Measurements from ENCODE around the gene FRAS1. TPM values are rescaled to one million over a fixed set of nuclear protein-coding genes. Genes with fewer than 3 reads are reported as not detected.

Gene FRAS1
- total RNA-seq, 1 experiment from 2014 or later = 3.4 TPM

DNA sequence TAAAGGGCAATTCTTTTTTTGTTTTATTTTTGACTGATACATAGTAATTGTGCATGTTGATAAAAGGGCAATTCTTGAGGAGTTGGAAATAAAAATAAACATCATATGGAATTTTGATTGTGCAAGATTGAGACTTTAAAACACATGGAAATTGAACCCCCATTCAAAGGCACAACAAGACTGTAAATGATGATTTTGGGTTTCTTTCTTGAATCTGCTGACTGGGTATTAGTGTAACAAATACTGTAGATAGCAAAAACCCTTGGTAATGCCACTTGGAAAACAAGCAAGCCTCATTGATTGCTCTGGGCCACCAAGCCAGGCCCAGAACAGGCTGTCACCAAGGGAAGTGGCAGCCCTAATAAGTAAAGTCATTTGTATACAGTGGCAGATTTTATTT, 421.4 kb downstream of the FRAS1 start:
- Histone ChIP-seq H3K4me2 (ENCODE audit: low read length) (no peak overlapping the region), H2AFZ (ENCODE audit: low read length) (no peak overlapping the region), H3K9me3 (ENCODE audit: low read length) (no peaks in the 10 kb centered on the region), H3K27me3 (ENCODE audit: low read length) (no peaks in the 10 kb centered on the region), H3K27ac (ENCODE audit: low read length) (no peak overlapping the region), H3K9ac (ENCODE audit: low read length) (no peak overlapping the region), H3K4me1 (ENCODE audit: insufficient read depth, low read length) (no peaks in the 10 kb centered on the region; the same call in 1 of the 2 replicates), H3K4me3 (ENCODE audit: low read length) (no peak overlapping the region), H4K20me1 (ENCODE audit: low read length) (no peaks in the 10 kb centered on the region), H3K79me2 (ENCODE audit: low read length) (no peaks in the 10 kb centered on the region), H3K9me2 (replicated peaks; ENCODE audit: low read length) (no peaks in the 10 kb centered on the region), H3F3A (ENCODE audit: low read length, unreplicated experiment) (no peaks in the 10 kb centered on the region), H3K36me3 (ENCODE audit: low read depth, low read length) (no peaks in the 10 kb centered on the region)
- DNase-seq (no peak), ATAC-seq (no peak)
- POLR2A ChIA-PET (ENCODE audit: unreplicated experiment) = no interaction called here
- BruUV-seq (replicated peaks) = no TSS peak
- TF ChIP-seq, protein P1, sequence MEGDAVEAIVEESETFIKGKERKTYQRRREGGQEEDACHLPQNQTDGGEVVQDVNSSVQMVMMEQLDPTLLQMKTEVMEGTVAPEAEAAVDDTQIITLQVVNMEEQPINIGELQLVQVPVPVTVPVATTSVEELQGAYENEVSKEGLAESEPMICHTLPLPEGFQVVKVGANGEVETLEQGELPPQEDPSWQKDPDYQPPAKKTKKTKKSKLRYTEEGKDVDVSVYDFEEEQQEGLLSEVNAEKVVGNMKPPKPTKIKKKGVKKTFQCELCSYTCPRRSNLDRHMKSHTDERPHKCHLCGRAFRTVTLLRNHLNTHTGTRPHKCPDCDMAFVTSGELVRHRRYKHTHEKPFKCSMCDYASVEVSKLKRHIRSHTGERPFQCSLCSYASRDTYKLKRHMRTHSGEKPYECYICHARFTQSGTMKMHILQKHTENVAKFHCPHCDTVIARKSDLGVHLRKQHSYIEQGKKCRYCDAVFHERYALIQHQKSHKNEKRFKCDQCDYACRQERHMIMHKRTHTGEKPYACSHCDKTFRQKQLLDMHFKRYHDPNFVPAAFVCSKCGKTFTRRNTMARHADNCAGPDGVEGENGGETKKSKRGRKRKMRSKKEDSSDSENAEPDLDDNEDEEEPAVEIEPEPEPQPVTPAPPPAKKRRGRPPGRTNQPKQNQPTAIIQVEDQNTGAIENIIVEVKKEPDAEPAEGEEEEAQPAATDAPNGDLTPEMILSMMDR (conservative IDR thresholded peaks at IDR 0.05; ENCODE audit: low read depth, low read length) = no peak
- TF ChIP-seq EZH2phosphoT487 (IDR thresholded peaks at IDR 0.05; ENCODE audit: borderline replicate concordance, low read length) = no peak
- no peak for TF ChIP-seq EZH2 (IDR thresholded peaks at IDR 0.05; ENCODE audit: low read length, unreplicated experiment)
- intact Hi-C loops (cut with micrococcal nuclease) = no loop called here
- CTCF ChIA-PET = no interaction called here

DNA sequence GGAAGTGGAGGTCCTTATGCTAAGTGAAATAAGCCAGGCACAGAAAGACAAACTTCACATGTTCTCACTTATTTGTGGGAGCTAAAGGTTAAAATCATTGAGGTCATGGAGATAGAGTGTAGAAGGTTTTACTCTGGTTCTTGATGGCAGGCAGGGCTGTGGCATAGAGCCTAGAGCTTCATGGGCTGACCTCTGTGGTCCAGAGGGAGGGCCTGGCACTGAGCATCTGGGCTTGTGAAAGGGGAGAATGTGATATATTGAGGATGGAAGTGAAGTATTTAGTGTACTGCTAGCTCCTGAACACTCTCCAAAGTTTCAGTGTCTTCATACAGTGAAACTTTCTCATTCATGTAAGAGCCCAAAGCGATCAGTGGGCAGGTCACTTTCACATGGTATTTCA, 423.2 kb downstream of the FRAS1 start:
- intact Hi-C loops (cut with micrococcal nuclease) = no loop called here
- H3K9ac ChIP-seq (ENCODE audit: low read length) = no peak overlapping the region
- DNase-seq = no peak
- ChIA-PET CTCF (no interaction called here), POLR2A (ENCODE audit: unreplicated experiment) (no interaction called here)
- H3K4me1 ChIP-seq (ENCODE audit: insufficient read depth, low read length) = no peaks in the 10 kb centered on the region; the same call in 1 of the 2 replicates
- TF ChIP-seq, protein P1 (conservative IDR thresholded peaks at IDR 0.05; ENCODE audit: low read depth, low read length) = no peak
- no peak for TF ChIP-seq EZH2 (IDR thresholded peaks at IDR 0.05; ENCODE audit: low read length, unreplicated experiment)
- no peak for TF ChIP-seq EZH2phosphoT487 (IDR thresholded peaks at IDR 0.05; ENCODE audit: borderline replicate concordance, low read length)
- no TSS peak for BruUV-seq (replicated peaks)
- H3K27me3 ChIP-seq (ENCODE audit: low read length) = no peaks in the 10 kb centered on the region
- no peak overlapping the region for H3K4me2 ChIP-seq (ENCODE audit: low read length)
- no peaks in the 10 kb centered on the region for H3K36me3 ChIP-seq (ENCODE audit: low read depth, low read length)
- H2AFZ ChIP-seq (ENCODE audit: low read length) = no peak overlapping the region
- H3F3A ChIP-seq (ENCODE audit: low read length, unreplicated experiment) = no peaks in the 10 kb centered on the region
- no peak for ATAC-seq
- no peaks in the 10 kb centered on the region for H3K9me3 ChIP-seq (ENCODE audit: low read length)
- H3K27ac ChIP-seq (ENCODE audit: low read length) = no peak overlapping the region
- H3K4me3 ChIP-seq (ENCODE audit: low read length) = no peak overlapping the region
- H4K20me1 ChIP-seq (ENCODE audit: low read length) = no peaks in the 10 kb centered on the region
- no peaks in the 10 kb centered on the region for H3K79me2 ChIP-seq (ENCODE audit: low read length)
- no peaks in the 10 kb centered on the region for H3K9me2 ChIP-seq (replicated peaks; ENCODE audit: low read length)

DNA sequence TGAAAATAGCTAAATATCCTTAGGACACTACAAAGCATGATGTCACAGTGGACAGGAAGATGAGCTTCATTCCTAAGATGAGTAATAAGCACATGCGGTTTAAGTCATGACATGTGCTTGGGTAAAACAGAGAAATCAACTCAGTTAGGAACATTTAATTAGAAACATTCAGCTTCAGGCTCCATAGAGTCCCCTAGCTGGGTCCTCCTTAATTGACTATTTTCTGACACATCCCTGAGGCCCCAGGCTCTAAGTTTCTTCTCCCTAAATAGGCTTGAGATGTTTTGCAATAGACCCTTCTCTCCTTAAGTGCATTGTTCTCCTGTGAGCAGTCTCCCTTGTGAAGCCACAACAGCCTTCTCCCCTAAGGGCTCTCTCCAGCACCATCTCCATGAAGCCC, 424.1 kb downstream of the FRAS1 start:
- no peak overlapping the region for H3K4me3 ChIP-seq (ENCODE audit: low read length)
- no peaks in the 10 kb centered on the region; the same call in 1 of the 2 replicates for H3K4me1 ChIP-seq (ENCODE audit: insufficient read depth, low read length)
- no peaks in the 10 kb centered on the region for H4K20me1 ChIP-seq (ENCODE audit: low read length)
- no TSS peak for BruUV-seq (replicated peaks)
- no peak overlapping the region for H2AFZ ChIP-seq (ENCODE audit: low read length)
- intact Hi-C loops (cut with micrococcal nuclease) = no loop called here
- TF ChIP-seq EZH2 (IDR thresholded peaks at IDR 0.05; ENCODE audit: low read length, unreplicated experiment) (no peak), EZH2phosphoT487 (IDR thresholded peaks at IDR 0.05; ENCODE audit: borderline replicate concordance, low read length) (no peak)
- TF ChIP-seq, protein P1 (conservative IDR thresholded peaks at IDR 0.05; ENCODE audit: low read depth, low read length) = no peak
- no peak for DNase-seq
- no peaks in the 10 kb centered on the region for H3K9me2 ChIP-seq (replicated peaks; ENCODE audit: low read length)
- no peak overlapping the region for H3K4me2 ChIP-seq (ENCODE audit: low read length)
- no peaks in the 10 kb centered on the region for H3F3A ChIP-seq (ENCODE audit: low read length, unreplicated experiment)
- ATAC-seq = no peak
- ChIA-PET POLR2A (ENCODE audit: unreplicated experiment) (no interaction called here), CTCF (no interaction called here)
- H3K36me3 ChIP-seq (ENCODE audit: low read depth, low read length) = no peaks in the 10 kb centered on the region
- no peaks in the 10 kb centered on the region for H3K27me3 ChIP-seq (ENCODE audit: low read length)
- no peaks in the 10 kb centered on the region for H3K79me2 ChIP-seq (ENCODE audit: low read length)
- no peak overlapping the region for H3K9ac ChIP-seq (ENCODE audit: low read length)
- H3K27ac ChIP-seq (ENCODE audit: low read length) = no peak overlapping the region
- H3K9me3 ChIP-seq (ENCODE audit: low read length) = no peaks in the 10 kb centered on the region

Measured in PC-3 (cell line).